Suprapubic skin (tissue), 4 donors: ENCODE results near the gene CEP192.

Experiments
- CTCF ChIP-seq, 2 donors: fragments of 200-600 bp in 1 of 2; fragments of 450-650 bp in 1 of 2; sonication (generic) in 1 of 2; IDR thresholded peaks; one replicate each; pipeline ENCODE4 v1.5.1; 2016 to 2019; ENCODE audit warnings: antibody characterized with exemption in 2 of 2, mild to moderate bottlenecking in 1 of 2, moderate library complexity in 1 of 2
- EP300 ChIP-seq: sonication (generic); formaldehyde crosslinking; IDR thresholded peaks from one replicate; pipeline ENCODE4 v1.6.1; 2017; ENCODE audit warnings: antibody characterized with exemption
- POLR2A ChIP-seq, 2 donors: fragments of 450-650 bp; IDR thresholded peaks; one replicate each; pipeline ENCODE4 v1.6.1; 2017; ENCODE audit warnings: antibody characterized with exemption in 2 of 2, mild to moderate bottlenecking in 2 of 2, moderate library complexity in 2 of 2
- POLR2AphosphoS5 ChIP-seq, 3 donors: sonication (generic); formaldehyde crosslinking; IDR thresholded peaks; one replicate each; pipeline ENCODE4 v1.6.1; 2017; ENCODE audit warnings: antibody characterized with exemption in 3 of 3

GRCh38 chr18:12975488-12975887 lies 15.7 kb upstream of the CEP192 start:
- TF ChIP-seq POLR2AphosphoS5 (IDR thresholded peaks at IDR 0.05): no peak
- no peak for TF ChIP-seq CTCF (IDR thresholded peaks at IDR 0.05)
- TF ChIP-seq POLR2A (IDR thresholded peaks at IDR 0.05): no peak
- no peak for TF ChIP-seq EP300
